Activated CD4-positive, alpha-beta T cell treated with anti-CD3 and anti-CD28 coated beads for 36 hours (primary cell): ENCODE results near the gene DNASE2B. TPM values are rescaled to one million over a fixed set of nuclear protein-coding genes. Genes with fewer than 3 reads are reported as not detected.

Experiments used
- ATAC-seq: fragments of 200-7000 bp; cut with Tn5 transposase; one replicate; pipeline ENCODE4 v1.10.0; 2021; ENCODE audit warnings: mild to moderate bottlenecking, moderate library complexity
- CTCF ChIA-PET: fragments of 350-600 bp; sonication (Branson Sonifier 250); formaldehyde crosslinking; loops from one replicate; lab custom pipeline; 2021; ENCODE audit warnings: antibody characterized with exemption; lab: Charles Lee
- POLR2A ChIA-PET: fragments of 350-600 bp; sonication (Branson Sonifier 250); formaldehyde crosslinking; loops from one replicate; lab custom pipeline; 2021; ENCODE audit warnings: antibody characterized with exemption, inconsistent platforms; lab: Charles Lee
- DNase-seq: peaks from one replicate; pipeline ENCODE4 v3.0.0-alpha.2; 2020
- H3K27ac Mint-ChIP-seq: one replicate; pipeline ENCODE4 v1.8.0; 2021; ENCODE audit warnings: mixed read lengths
- H3K27me3 Mint-ChIP-seq: one replicate; pipeline ENCODE4 v1.8.0; 2021; ENCODE audit warnings: mixed read lengths
- H3K36me3 Mint-ChIP-seq: one replicate; pipeline ENCODE4 v1.8.0; 2021; ENCODE audit warnings: low read depth, mixed read lengths
- H3K4me1 Mint-ChIP-seq: one replicate; pipeline ENCODE4 v1.8.0; 2021; ENCODE audit warnings: mixed read lengths
- H3K4me3 Mint-ChIP-seq: one replicate; pipeline ENCODE4 v1.8.0; 2021; ENCODE audit warnings: mild to moderate bottlenecking, moderate library complexity, mixed read lengths
- H3K9me3 Mint-ChIP-seq: one replicate; pipeline ENCODE4 v1.8.0; 2021; ENCODE audit warnings: low read depth, mixed read lengths
- intact Hi-C, 2 experiments: fragments of 100-400 bp; cut with DNase I in 1 of 2; cut with micrococcal nuclease in 1 of 2; formaldehyde crosslinking; loops; one replicate each; pipeline versions ENCODE4 v1.14.2 to v1.15.1; 2022 to 2024; cut with DNase I, micrococcal nuclease
- total RNA-seq, 2 experiments: library from RNA; stranded (reverse); gene quantifications; one replicate each; pipeline ENCODE4 v1.2.3, GENCODE V29; 2021

The DNASE2B gene
- total RNA-seq, 2 experiments from 2014 or later = not detected

DNA sequence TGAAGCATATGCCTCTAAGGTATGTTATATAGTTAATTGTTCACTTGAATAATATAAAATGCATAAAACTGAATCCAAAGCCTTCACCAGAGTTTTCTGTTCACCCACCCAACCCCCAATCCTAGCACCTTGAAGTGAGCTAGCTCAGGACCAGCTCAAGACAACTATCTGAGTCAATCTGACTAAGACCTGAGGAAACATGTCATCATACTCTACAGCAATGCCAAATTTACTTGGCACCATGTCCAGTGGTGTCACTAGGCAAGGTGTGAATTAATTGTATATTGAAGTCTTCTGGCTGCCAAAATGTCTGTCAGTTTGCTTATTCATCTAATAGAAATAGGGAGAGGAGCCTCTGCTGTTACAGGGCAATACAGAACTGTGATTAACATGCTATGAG is 3.8 kb downstream of the DNASE2B start:
- peak; percentile 75 for ATAC-seq
- Mint-ChIP-seq H3K4me1 (no peaks in the 10 kb centered on the region), H3K27ac (no peak overlapping the region), H3K9me3 (no peaks in the 10 kb centered on the region), H3K36me3 (no peaks in the 10 kb centered on the region), H3K27me3 (no peaks in the 10 kb centered on the region), H3K4me3 (no peak overlapping the region)
- peak; percentile 8 for DNase-seq
- POLR2A ChIA-PET = no interaction called here
- intact Hi-C loops = no loop called here
- CTCF ChIA-PET = interaction anchor here (0.7 to 1.0 kb wide), 2 partner anchors 12 to 73 kb away, joined by 3 to 7 read pairs; no protein-coding TSS in a partner anchor

DNA sequence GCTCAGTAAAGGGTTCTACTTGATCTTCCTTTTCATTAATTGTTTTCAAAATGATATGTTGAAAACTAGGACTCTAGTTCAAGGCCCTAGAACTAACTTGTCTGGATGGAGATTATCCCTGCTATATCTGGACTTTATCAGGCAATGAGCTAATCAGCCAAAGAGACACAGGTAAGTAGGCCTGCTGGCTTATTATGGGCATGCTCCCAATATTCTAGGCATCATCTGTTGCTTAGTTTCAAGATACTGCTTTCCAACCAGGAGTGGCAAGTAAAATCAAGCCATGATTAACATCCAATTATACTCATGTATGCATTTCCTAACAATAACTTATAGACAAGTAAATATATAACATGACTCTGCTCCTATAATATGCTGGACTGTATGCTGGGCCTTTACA is 4.2 kb downstream of the DNASE2B start:
- H3K36me3 Mint-ChIP-seq = no peaks in the 10 kb centered on the region
- no peak overlapping the region for H3K27ac Mint-ChIP-seq
- no peaks in the 10 kb centered on the region for H3K27me3 Mint-ChIP-seq
- no peak for ATAC-seq
- no peaks in the 10 kb centered on the region for H3K9me3 Mint-ChIP-seq
- intact Hi-C loops = no loop called here
- no peak for DNase-seq
- no peaks in the 10 kb centered on the region for H3K4me1 Mint-ChIP-seq
- POLR2A ChIA-PET = no interaction called here
- no peak overlapping the region for H3K4me3 Mint-ChIP-seq
- CTCF ChIA-PET = no interaction called here

DNA sequence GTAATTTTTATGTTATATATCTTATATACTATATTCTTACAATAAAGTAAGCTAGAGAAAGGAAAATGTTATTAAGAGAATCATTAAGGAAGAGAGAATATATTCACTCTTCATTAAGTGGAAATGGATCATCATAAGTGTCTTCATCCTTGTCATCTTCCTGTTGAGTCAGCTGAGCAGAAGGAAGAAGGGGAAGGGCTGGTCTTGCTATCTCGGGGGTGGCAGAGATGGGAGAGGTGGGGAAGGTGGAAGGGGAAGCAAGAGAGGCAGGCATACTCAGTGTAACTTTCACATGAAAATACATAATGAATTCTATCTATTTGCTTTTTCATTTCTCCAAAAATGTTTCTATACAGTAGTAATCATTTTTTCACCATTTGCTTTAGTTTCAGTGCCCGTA is 5.1 kb downstream of the DNASE2B start:
- CTCF ChIA-PET = no interaction called here
- POLR2A ChIA-PET = no interaction called here
- Mint-ChIP-seq H3K27me3 (no peaks in the 10 kb centered on the region), H3K27ac (no peak overlapping the region), H3K4me1 (no peaks in the 10 kb centered on the region), H3K9me3 (no peaks in the 10 kb centered on the region), H3K4me3 (no peak overlapping the region), H3K36me3 (no peaks in the 10 kb centered on the region)
- ATAC-seq (no peak), DNase-seq (no peak)
- intact Hi-C loops = no loop called here

DNA sequence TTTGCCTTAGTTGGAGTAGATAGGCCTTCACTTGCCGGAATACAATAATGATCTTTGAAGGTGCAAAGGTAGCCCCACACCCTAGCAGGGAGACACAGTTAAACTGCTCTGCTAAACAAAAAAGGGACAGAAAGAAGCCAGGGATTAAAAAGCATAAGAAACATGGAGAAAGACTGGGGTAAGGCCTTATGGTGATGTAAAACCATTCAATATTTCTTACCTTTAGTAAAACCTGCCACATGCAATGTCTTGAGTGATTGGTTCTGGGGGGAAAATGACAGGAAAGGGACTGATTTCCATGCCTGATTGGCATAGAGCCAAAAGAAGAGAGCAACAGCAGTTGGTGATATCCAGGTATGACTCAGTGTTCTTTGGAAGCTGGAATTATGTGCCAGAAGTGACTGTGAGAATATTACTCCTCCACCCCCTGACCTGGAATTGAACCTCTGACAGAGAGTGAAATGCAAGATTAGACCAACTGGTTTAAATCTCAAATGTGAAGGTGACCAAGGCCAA is 8.1 kb downstream of the DNASE2B start:
- Mint-ChIP-seq H3K27ac (no peak overlapping the region), H3K36me3 (no peaks in the 10 kb centered on the region), H3K27me3 (no peaks in the 10 kb centered on the region), H3K4me3 (no peak overlapping the region), H3K4me1 (no peaks in the 10 kb centered on the region), H3K9me3 (no peaks in the 10 kb centered on the region)
- intact Hi-C loops = no loop called here
- DNase-seq (no peak), ATAC-seq (no peak)
- CTCF ChIA-PET = no interaction called here
- POLR2A ChIA-PET = no interaction called here

DNA sequence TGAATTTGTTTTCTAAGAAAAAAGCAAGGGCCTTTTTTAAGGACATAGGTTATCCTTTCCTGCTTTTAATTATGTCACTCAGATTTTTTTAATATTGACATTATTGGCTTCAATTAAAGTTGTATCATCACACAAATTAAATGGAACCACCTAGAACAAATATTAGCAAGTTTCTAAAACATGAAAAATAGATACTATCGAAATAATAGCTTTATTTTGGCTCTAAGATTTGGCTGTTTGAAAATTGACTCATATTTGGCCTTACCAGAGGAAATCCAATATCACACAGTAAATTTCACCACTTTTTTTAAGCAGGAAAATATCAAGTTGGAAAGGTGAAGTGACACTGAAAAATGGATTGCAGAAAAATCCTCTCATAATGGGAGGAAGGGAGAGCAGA is 9.2 kb downstream of the DNASE2B start:
- intact Hi-C loops = no loop called here
- CTCF ChIA-PET = interaction anchor here (1.5 kb wide), 1 partner anchor 16 kb away, joined by 5 read pairs; no protein-coding TSS in a partner anchor
- ATAC-seq = no peak
- Mint-ChIP-seq H3K9me3 (no peaks in the 10 kb centered on the region), H3K4me1 (no peaks in the 10 kb centered on the region), H3K4me3 (no peak overlapping the region), H3K27me3 (no peaks in the 10 kb centered on the region), H3K36me3 (no peaks in the 10 kb centered on the region), H3K27ac (no peak overlapping the region)
- DNase-seq = no peak
- POLR2A ChIA-PET = no interaction called here

DNA sequence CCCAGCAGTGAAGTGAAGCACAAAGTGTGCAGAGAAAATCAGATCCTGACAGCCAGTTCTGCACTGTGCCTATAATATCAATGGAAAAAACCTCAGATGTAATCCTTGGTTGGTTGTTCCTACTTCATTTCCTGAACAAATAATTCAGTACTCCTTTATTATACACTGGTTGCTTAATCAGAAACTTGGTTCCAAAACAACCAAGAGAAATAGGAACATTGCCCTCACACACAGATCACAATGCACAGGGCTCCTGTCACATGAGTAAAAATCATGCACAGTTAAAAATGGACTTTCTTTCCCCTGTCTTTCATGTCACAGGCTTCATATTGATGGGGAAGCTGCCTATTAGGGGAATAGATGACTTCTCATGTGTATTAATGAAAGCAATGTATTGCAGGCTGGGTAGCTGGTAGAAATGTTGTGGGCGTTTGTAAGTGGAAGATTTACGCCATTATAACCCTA is 9.7 kb downstream of the DNASE2B start:
- ChIA-PET CTCF (interaction anchor here (1.5 kb wide), 1 partner anchor 17 kb away, joined by 5 read pairs; no protein-coding TSS in a partner anchor), POLR2A (no interaction called here)
- H3K27me3 Mint-ChIP-seq = no peaks in the 10 kb centered on the region
- H3K36me3 Mint-ChIP-seq = no peaks in the 10 kb centered on the region
- no peak for DNase-seq
- no peak for ATAC-seq
- H3K9me3 Mint-ChIP-seq = no peaks in the 10 kb centered on the region
- intact Hi-C loops = no loop called here
- H3K4me1 Mint-ChIP-seq = no peaks in the 10 kb centered on the region
- no peak overlapping the region for H3K4me3 Mint-ChIP-seq
- no peak overlapping the region for H3K27ac Mint-ChIP-seq

DNA sequence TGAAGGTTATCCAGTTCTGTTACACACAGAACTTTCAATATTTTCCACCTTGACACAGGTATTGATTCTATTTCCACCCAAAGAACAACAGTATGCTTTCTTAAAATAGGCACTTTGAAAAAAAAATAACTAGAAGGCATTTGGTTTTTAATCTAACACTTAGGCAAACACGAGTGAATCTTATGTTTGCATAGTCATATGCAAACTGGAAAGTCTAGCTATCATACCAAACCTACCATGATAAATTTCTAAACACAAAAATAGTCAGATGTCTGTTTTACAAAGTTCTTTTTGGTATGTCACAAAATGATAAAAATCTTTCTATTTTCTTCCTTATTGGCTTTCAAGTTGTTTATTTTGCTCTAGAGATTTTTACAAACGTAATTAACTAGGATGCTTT is 11.6 kb downstream of the DNASE2B start:
- H3K27ac Mint-ChIP-seq = no peak overlapping the region
- no peaks in the 10 kb centered on the region for H3K4me1 Mint-ChIP-seq
- no peaks in the 10 kb centered on the region for H3K36me3 Mint-ChIP-seq
- ChIA-PET POLR2A (no interaction called here), CTCF (no interaction called here)
- H3K4me3 Mint-ChIP-seq = no peak overlapping the region
- intact Hi-C loops = no loop called here
- ATAC-seq = no peak
- H3K27me3 Mint-ChIP-seq = no peaks in the 10 kb centered on the region
- no peaks in the 10 kb centered on the region for H3K9me3 Mint-ChIP-seq
- DNase-seq = no peak

DNA sequence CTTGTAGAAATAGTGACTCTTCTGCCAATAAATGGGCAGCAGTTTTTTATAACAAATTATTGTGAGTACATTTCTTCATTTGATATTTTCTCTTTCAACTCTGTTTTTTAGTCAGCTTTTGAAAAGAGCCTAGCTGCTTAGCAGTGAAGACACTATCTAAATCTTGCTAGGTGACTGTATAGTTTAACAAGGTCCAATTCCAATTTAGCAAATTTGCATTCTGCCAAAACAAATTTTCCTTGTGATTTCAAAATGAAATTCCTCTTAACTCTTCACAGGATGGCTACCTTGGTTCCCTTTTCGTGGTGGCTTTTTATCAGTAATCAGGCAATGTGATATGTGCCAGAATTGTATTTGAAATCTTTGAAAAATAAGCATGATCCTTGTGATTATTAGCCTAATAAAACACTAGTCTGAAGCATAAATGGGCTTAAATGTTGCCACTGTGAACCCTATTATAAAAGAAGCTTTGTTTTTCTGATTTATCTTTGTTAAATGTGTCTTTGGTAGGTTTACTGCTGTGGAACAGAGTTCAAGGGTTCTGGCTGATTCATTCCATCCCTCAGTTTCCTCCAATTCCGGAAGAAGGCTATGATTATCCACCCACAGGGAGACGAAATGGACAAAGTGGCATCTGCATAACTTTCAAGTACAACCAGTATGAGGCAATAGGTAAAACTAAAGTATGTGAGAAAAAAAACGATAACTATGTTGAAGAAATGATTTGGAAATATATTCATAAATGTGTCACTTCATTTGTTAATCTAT is 12.2 kb downstream of the DNASE2B start:
- no peak for ATAC-seq
- Mint-ChIP-seq H3K9me3 (no peaks in the 10 kb centered on the region), H3K36me3 (no peaks in the 10 kb centered on the region), H3K27me3 (no peaks in the 10 kb centered on the region), H3K4me3 (no peak overlapping the region), H3K4me1 (no peaks in the 10 kb centered on the region), H3K27ac (no peak overlapping the region)
- intact Hi-C loops = no loop called here
- DNase-seq = no peak
- POLR2A ChIA-PET = no interaction called here
- CTCF ChIA-PET = no interaction called here

DNA sequence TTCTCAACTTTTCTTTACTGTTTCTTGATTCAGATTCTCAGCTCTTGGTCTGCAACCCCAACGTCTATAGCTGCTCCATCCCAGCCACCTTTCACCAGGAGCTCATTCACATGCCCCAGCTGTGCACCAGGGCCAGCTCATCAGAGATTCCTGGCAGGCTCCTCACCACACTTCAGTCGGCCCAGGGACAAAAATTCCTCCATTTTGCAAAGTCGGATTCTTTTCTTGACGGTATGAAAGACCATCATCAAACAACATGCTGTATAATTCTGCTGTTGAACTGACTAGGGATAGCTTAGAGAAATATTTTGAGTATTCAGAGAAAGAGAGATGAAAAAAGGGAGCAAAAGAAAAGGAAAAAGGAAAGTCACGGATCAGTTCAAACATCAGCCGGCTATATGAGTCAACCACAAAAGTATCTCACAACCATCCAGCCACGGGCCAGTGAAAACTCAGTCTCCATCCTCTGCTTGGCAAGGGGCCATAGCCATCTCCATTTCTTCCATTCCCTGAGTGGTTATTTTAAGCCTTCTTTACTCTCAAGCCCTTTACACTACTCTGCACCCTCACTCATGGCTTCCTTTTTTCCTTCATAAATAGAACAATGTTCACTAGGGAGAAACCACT is 14.1 kb downstream of the DNASE2B start:
- ATAC-seq = no peak
- Mint-ChIP-seq H3K27me3 (no peaks in the 10 kb centered on the region), H3K4me1 (no peaks in the 10 kb centered on the region), H3K27ac (no peak overlapping the region), H3K9me3 (no peaks in the 10 kb centered on the region), H3K4me3 (no peak overlapping the region), H3K36me3 (no peaks in the 10 kb centered on the region)
- intact Hi-C loops = no loop called here
- DNase-seq = no peak
- ChIA-PET POLR2A (no interaction called here), CTCF (interaction anchor here (0.5 kb wide), 1 partner anchor 13 kb away, joined by 3 read pairs; no protein-coding TSS in a partner anchor)

DNA sequence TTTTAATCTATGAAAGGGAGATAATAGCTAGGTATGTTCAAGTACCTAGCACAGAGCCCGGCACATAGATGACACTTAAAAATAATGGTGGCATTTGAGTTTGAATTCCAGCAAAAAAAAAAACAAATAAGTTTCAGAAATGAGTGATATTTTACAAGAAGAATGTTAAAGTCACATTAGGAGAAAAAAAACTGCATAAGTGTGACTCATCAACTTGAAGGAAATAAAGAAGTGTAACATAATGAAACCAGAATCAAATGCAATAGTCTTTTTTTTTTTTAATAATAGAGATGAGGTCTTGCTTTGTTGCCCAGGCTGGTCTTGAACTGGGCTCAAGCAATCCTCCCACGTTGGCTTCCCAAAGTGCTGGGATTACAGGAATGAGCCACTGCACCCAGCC is 17.1 kb downstream of the DNASE2B start:
- no peaks in the 10 kb centered on the region for H3K27me3 Mint-ChIP-seq
- DNase-seq (no peak), ATAC-seq (no peak)
- H3K9me3 Mint-ChIP-seq = no peaks in the 10 kb centered on the region
- no peaks in the 10 kb centered on the region for H3K36me3 Mint-ChIP-seq
- POLR2A ChIA-PET = no interaction called here
- H3K27ac Mint-ChIP-seq = no peak overlapping the region
- CTCF ChIA-PET = no interaction called here
- no peaks in the 10 kb centered on the region for H3K4me1 Mint-ChIP-seq
- H3K4me3 Mint-ChIP-seq = no peak overlapping the region
- intact Hi-C loops = no loop called here

DNA sequence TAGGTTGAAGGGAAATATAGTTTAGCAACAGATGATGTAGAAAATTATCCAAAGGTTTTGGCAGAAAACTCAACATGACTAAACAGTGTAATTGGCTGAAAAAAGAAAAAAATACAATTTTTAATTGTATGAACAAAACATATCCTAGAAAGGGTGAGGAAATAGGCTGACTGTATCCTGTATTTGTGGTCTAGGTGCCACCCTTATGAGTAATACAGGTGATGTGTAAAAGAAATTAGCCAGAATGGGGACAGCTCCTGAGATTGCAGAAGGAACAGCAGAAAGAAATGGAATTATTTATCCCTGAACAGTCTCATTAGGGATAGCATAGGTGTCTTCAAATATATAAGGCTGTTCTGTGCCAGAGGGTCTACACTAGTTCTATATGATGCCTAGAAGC is 24.6 kb downstream of the DNASE2B start:
- Mint-ChIP-seq H3K27ac (no peak overlapping the region), H3K4me3 (no peak overlapping the region), H3K4me1 (no peaks in the 10 kb centered on the region), H3K27me3 (no peaks in the 10 kb centered on the region), H3K9me3 (no peaks in the 10 kb centered on the region), H3K36me3 (no peaks in the 10 kb centered on the region)
- ATAC-seq (no peak), DNase-seq (no peak)
- POLR2A ChIA-PET = no interaction called here
- intact Hi-C loops = no loop called here
- CTCF ChIA-PET = interaction anchor here (0.6 to 2.4 kb wide), 2 partner anchors 10 to 306 kb away, joined by 3 to 9 read pairs; no protein-coding TSS in a partner anchor
